HepG2 (cell line): ENCODE measurements around the gene ECPAS. TPM values are rescaled to one million over a fixed set of nuclear protein-coding genes. Genes with fewer than 3 reads are reported as not detected.

Experiments
- E2F2 ChIP-seq: sonication (generic); formaldehyde crosslinking; IDR thresholded peaks from 2 replicates; pipeline ENCODE4 v1.4.0; 2020; ENCODE audit warnings: missing genetic modification reagents, borderline replicate concordance
- ETV6 ChIP-seq: sonication (generic); formaldehyde crosslinking; conservative IDR thresholded peaks from 2 replicates; pipeline ENCODE4 v1.4.0; 2020; ENCODE audit warnings: missing genetic modification reagents
- FOXK2 ChIP-seq: fragments of 450-650 bp; IDR thresholded peaks from 2 replicates; pipeline ENCODE4 v1.6.1; 2016
- GATAD1 ChIP-seq: IDR thresholded peaks from 2 replicates; pipeline ENCODE4 v1.6.1; 2016; ENCODE audit warnings: missing genetic modification reagents, missing compliant biosample characterization
- KDM5A ChIP-seq: fragments of 200-600 bp; sonication (generic); IDR thresholded peaks from 2 replicates; pipeline ENCODE4 v1.7.0; 2018; ENCODE audit warnings: antibody characterized with exemption, mild to moderate bottlenecking, low read length, borderline replicate concordance
- KMT2B ChIP-seq: IDR thresholded peaks from 2 replicates; pipeline ENCODE4 v1.6.1; 2016; ENCODE audit warnings: missing genetic modification reagents, missing compliant biosample characterization
- NAIF1 ChIP-seq: sonication (generic); formaldehyde crosslinking; IDR thresholded peaks from 2 replicates; pipeline ENCODE4 v1.5.0; 2020; ENCODE audit warnings: mild to moderate bottlenecking, missing genetic modification reagents, borderline replicate concordance
- PITX1 ChIP-seq: sonication (generic); formaldehyde crosslinking; IDR thresholded peaks from 2 replicates; pipeline ENCODE4 v1.5.1; 2020; ENCODE audit warnings: mild to moderate bottlenecking, missing genetic modification reagents
- RBFOX2 ChIP-seq: fragments of 200-400 bp; formaldehyde crosslinking; IDR thresholded peaks from 2 replicates; pipeline ENCODE4 v1.6.1; 2017; ENCODE audit warnings: low read depth, mild to moderate bottlenecking, low read length
- TARDBP ChIP-seq: sonication (generic); formaldehyde crosslinking; IDR thresholded peaks from 2 replicates; pipeline ENCODE4 v1.8.0; 2022; ENCODE audit warnings: mild to moderate bottlenecking, missing genetic modification reagents
- TEAD3 ChIP-seq: optimal IDR thresholded peaks from 2 replicates; pipeline ENCODE3; 2016; ENCODE audit warnings: borderline replicate concordance
- ZBTB1 ChIP-seq: sonication (generic); formaldehyde crosslinking; IDR thresholded peaks from 2 replicates; pipeline ENCODE4 v1.4.0; 2020; ENCODE audit warnings: missing genetic modification reagents, borderline replicate concordance
- ZFP36L2 ChIP-seq: sonication (generic); formaldehyde crosslinking; IDR thresholded peaks from 2 replicates; pipeline ENCODE4 v1.4.0; 2020; ENCODE audit warnings: missing genetic modification reagents
- ZNF33B ChIP-seq: sonication (generic); formaldehyde crosslinking; IDR thresholded peaks from 2 replicates; pipeline ENCODE4 v1.5.1; 2020; ENCODE audit warnings: mild to moderate bottlenecking, missing genetic modification reagents
- ZNF597 ChIP-seq: sonication (generic); formaldehyde crosslinking; IDR thresholded peaks from 2 replicates; pipeline ENCODE4 v1.5.0; 2020; ENCODE audit warnings: missing genetic modification reagents
- ZNF678 ChIP-seq: sonication (generic); formaldehyde crosslinking; IDR thresholded peaks from 2 replicates; pipeline ENCODE4 v1.4.0; 2020; ENCODE audit warnings: mild to moderate bottlenecking, missing genetic modification reagents
- ZNF781 ChIP-seq: sonication (generic); formaldehyde crosslinking; IDR thresholded peaks from 2 replicates; pipeline ENCODE4 v1.5.1; 2020; ENCODE audit warnings: borderline replicate concordance, mild to moderate bottlenecking, missing genetic modification reagents; ENCODE audit errors: not compliant biosample characterization
- polyA plus RNA-seq, 8 experiments: library from polyadenylated mRNA; depleted of rRNA in 3 of 8; stranded (reverse) in 7 of 8; unstranded in 1 of 8; fragments of >200 nt; fragmentation: Illumina TruSeq in 4 of 8; extraction: Trizol in 4 of 8; gene quantifications; 2 replicates each; pipeline versions ENCODE4 v1.2.1 to v1.2.3, GENCODE V29; 2011 to 2016; ENCODE audit warnings: low read depth in 4 of 8, missing spikeins in 1 of 8, mixed read lengths in 1 of 8; ENCODE audit not compliant: insufficient read depth in 1 of 8
- total RNA-seq, 5 experiments: library from RNA; depleted of rRNA; stranded (reverse); fragments of >200 nt; fragmentation: Illumina TruSeq; extraction: Trizol; gene quantifications; 2 replicates each; pipeline ENCODE4 v1.2.3, GENCODE V29; 2016; ENCODE audit warnings: low read depth in 1 of 5
- TF ChIP-seq, protein P1 (sequence below): IDR thresholded peaks from 2 replicates; pipeline ENCODE4 v1.6.1; 2016; ENCODE audit warnings: missing biosample characterization, missing genetic modification reagents, low read depth
- TF ChIP-seq, protein P2 (sequence below): sonication (generic); formaldehyde crosslinking; IDR thresholded peaks from 2 replicates; pipeline ENCODE4 v1.9.0; 2021; ENCODE audit warnings: mild to moderate bottlenecking, missing genetic modification reagents
- TF ChIP-seq, protein P3 (sequence below): sonication (generic); formaldehyde crosslinking; IDR thresholded peaks from 2 replicates; pipeline ENCODE4 v1.4.0; 2020; ENCODE audit warnings: missing genetic modification reagents, mild to moderate bottlenecking, borderline replicate concordance

Gene ECPAS
- total and polyA plus RNA-seq, 2 of the 13 experiments (the other 11 are each of a cell fraction or from before 2014, with no cell fraction given) = 35.3 to 58.0 TPM

GRCh38 chr9:111484572-111484894, 350 bp upstream of the ECPAS start (continued):
- TF ChIP-seq, protein P1, sequence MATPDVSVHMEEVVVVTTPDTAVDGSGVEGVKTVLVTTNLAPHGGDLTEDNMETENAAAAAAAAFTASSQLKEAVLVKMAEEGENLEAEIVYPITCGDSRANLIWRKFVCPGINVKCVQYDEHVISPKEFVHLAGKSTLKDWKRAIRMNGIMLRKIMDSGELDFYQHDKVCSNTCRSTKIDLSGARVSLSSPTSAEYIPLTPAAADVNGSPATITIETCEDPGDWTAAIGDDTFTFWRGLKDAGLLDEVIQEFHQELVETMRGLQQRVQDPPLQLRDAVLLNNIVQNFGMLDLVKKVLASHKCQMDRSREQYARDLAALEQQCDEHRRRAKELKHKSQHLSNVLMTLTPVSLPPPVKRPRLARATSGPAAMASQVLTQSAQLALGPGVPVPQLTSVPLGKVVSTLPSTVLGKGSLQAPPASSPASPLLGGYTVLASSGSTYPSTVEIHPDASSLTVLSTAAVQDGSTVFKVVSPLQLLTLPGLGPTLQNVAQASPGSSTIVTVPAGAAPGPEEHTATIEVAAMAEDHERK (CRISPR knock-in tag) = no peak
- TF ChIP-seq ZNF33B (CRISPR knock-in tag) = 0 out of 2 replicates have a peak, but pooled peaks have one; percentile 5
- TF ChIP-seq KMT2B = 0 out of 2 replicates have a peak, but pooled peaks have one; percentile 5
- TF ChIP-seq ZBTB1 = no peak
- TF ChIP-seq, protein P2, sequence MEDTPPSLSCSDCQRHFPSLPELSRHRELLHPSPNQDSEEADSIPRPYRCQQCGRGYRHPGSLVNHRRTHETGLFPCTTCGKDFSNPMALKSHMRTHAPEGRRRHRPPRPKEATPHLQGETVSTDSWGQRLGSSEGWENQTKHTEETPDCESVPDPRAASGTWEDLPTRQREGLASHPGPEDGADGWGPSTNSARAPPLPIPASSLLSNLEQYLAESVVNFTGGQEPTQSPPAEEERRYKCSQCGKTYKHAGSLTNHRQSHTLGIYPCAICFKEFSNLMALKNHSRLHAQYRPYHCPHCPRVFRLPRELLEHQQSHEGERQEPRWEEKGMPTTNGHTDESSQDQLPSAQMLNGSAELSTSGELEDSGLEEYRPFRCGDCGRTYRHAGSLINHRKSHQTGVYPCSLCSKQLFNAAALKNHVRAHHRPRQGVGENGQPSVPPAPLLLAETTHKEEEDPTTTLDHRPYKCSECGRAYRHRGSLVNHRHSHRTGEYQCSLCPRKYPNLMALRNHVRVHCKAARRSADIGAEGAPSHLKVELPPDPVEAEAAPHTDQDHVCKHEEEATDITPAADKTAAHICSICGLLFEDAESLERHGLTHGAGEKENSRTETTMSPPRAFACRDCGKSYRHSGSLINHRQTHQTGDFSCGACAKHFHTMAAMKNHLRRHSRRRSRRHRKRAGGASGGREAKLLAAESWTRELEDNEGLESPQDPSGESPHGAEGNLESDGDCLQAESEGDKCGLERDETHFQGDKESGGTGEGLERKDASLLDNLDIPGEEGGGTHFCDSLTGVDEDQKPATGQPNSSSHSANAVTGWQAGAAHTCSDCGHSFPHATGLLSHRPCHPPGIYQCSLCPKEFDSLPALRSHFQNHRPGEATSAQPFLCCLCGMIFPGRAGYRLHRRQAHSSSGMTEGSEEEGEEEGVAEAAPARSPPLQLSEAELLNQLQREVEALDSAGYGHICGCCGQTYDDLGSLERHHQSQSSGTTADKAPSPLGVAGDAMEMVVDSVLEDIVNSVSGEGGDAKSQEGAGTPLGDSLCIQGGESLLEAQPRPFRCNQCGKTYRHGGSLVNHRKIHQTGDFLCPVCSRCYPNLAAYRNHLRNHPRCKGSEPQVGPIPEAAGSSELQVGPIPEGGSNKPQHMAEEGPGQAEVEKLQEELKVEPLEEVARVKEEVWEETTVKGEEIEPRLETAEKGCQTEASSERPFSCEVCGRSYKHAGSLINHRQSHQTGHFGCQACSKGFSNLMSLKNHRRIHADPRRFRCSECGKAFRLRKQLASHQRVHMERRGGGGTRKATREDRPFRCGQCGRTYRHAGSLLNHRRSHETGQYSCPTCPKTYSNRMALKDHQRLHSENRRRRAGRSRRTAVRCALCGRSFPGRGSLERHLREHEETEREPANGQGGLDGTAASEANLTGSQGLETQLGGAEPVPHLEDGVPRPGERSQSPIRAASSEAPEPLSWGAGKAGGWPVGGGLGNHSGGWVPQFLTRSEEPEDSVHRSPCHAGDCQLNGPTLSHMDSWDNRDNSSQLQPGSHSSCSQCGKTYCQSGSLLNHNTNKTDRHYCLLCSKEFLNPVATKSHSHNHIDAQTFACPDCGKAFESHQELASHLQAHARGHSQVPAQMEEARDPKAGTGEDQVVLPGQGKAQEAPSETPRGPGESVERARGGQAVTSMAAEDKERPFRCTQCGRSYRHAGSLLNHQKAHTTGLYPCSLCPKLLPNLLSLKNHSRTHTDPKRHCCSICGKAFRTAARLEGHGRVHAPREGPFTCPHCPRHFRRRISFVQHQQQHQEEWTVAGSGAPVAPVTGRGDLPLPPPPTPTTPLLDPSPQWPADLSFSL (CRISPR knock-in tag) = no peak
- no peak for TF ChIP-seq RBFOX2
- TF ChIP-seq TARDBP (CRISPR knock-in tag) = peak; percentile 74; the same call in 1 of the 2 replicates
- TF ChIP-seq TEAD3 (CRISPR knock-in tag) = no peak
- TF ChIP-seq PITX1 = no peak
- TF ChIP-seq ETV6 = no peak
- no peak for TF ChIP-seq ZNF678 (CRISPR knock-in tag)
- no peak for TF ChIP-seq ZNF781 (CRISPR knock-in tag)
- TF ChIP-seq, protein P3, sequence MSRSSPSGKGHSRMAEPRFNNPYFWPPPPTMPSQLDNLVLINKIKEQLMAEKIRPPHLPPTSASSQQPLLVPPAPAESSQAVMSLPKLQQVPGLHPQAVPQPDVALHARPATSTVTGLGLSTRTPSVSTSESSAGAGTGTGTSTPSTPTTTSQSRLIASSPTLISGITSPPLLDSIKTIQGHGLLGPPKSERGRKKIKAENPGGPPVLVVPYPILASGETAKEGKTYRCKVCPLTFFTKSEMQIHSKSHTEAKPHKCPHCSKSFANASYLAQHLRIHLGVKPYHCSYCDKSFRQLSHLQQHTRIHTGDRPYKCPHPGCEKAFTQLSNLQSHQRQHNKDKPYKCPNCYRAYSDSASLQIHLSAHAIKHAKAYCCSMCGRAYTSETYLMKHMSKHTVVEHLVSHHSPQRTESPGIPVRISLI (CRISPR knock-in tag) = no peak
- TF ChIP-seq KDM5A = no peak
- TF ChIP-seq FOXK2 = no peak
- no peak for TF ChIP-seq ZNF597 (CRISPR knock-in tag)
- no peak for TF ChIP-seq NAIF1
- no peak for TF ChIP-seq GATAD1 (CRISPR knock-in tag)
- TF ChIP-seq E2F2 (CRISPR knock-in tag) = no peak
- TF ChIP-seq ZFP36L2 (CRISPR knock-in tag) = no peak
